Fibroblast of skin of abdomen (primary cell): Measurements from ENCODE around the gene ETV6.
"Not testable (repeated sequence)": the region's sequence is repeated elsewhere in the genome, so short reads cannot be mapped to it uniquely, and the experiment has no call there.

Experiments used
- DNase-seq: peaks from one replicate; pipeline ENCODE4 v3.0.0-alpha.2; 2013

ETV6 gene

DNA sequence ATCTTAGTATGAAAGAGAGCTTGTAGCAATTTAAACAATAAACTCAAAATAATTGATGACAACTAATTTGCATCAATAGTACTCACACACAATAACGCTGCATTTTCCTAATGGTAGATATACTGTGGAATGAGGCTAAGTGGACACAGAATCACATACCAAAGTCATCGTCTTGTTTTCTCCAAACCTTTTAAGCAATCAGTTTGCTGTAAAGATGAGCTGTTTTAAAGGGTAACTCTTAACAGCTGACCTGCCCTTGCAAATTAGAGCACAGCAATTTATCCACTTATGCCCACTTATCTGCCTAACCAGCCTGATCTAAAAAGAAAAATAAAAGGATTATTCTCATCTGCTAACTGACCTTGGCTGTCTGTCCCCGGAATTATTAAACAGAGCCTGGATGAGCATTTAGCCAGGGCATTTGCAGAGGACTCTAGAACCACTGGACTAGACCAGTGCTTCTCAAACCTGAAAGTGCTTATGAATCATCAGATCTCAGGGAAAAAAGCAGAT, 247.0 kb downstream of the ETV6 start:
- DNase-seq = no peak

DNA sequence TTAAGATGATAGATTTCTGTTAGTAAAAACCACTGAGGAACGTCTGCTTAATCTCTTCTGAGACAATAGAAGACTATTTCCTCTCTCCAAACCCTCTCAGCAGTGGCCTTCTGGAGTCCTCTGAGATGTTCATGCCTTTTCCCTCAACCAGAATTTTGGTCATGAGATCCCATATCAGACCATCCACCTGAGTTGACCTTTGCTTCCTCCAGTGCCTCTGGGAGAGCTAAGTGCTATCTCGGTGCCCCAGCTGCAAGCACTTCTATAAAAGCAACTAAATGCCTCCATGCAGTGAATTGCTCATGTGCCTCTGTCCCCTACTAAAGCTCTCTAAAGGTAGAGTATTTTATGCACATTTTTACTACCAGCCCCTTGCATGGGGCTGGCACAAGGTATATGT, 248.4 kb downstream of the ETV6 start:
- no peak for DNase-seq

DNA sequence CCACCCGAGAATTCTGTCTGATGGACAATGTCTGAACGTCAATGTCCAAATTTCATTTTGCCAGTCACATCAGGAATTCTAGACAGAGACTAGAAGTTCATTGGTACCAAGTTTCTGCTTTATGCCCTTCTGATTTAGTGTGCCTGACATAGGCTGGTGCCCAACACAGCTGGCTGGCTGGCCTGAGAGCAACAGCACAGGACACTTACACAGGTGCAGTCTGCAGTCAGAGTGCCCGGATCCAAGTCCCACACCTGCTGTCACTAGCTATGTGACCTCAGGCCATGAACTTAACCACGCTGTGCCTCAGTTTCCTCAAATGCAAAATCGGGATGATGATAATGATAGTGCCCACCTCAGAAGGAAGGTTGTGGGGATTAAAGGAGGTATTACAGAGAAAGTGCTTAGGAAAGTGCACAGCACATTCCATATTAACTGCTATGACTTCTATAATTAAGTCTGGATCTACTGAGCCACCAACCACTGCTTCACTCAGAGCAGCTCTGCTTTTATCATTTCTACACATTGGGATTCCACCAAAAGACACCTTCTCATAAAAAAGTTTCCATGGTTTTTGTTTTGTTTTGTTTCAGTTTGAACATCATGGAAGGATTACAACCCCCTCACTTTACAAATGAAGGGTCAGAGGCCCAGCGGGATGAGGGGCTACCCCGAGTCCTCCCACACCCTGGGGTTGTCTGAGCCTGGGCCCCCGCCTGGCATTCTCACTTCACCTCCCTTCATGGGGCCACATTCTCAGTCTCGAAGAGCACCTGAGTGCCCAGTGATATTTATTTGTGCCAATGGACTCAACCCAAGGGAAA, 252.4 kb downstream of the ETV6 start:
- DNase-seq = no peak

DNA sequence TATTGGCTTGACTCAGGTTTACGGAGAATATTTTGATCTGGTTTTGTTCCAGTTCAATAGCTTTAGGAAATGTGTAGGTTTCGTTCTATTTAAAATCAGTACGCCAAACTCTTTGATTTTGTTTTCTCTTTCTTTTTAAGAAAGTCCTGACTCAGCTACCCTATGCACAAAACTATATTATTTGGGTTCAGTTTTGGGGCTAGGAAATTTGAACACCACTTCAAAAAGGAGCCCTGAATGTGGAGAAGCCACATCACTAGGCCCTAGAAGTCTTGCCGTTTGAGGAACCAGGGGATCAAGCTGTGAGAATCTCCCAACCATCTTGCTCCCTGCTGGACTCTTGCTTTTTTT, 253.0 kb downstream of the ETV6 start:
- no peak for DNase-seq

DNA sequence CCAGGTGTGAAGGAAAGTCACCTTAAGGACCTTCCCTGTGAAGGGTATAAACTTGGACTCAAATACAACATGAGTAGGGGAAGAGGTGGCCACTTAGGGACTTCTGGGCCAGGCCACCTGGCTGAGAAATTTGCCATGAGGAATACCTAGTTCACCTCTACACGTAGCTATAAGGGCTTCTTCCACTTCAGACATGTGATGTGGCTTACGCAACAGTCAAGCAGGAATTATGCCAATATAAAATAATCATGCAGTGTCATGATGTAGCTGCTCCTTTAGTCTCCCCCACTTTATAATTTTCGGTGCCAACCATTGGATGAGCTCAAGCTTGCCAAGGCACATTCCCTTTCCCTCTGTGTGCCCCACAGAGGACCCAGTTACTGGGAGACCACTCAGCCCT, 254.7 kb downstream of the ETV6 start:
- DNase-seq = no peak

DNA sequence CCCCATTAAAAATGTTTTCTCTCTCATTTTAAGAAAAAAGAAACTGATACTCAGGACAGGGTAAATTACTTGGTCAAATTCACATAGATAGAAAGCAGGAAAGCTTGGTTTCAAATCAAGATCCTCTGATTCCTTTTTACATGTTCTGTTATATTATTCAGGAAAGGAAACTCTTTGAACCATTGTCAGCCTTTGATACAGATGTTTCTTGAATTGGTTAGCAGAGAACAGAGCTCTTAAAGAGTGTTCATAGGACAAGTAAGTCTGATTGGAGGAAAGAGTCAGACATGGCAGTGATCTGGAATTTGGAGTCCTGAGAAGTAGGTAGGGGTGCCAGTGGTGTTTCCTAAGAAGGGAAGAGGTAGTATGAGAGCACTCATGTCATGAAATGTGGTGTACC, 256.1 kb downstream of the ETV6 start:
- DNase-seq = no peak

DNA sequence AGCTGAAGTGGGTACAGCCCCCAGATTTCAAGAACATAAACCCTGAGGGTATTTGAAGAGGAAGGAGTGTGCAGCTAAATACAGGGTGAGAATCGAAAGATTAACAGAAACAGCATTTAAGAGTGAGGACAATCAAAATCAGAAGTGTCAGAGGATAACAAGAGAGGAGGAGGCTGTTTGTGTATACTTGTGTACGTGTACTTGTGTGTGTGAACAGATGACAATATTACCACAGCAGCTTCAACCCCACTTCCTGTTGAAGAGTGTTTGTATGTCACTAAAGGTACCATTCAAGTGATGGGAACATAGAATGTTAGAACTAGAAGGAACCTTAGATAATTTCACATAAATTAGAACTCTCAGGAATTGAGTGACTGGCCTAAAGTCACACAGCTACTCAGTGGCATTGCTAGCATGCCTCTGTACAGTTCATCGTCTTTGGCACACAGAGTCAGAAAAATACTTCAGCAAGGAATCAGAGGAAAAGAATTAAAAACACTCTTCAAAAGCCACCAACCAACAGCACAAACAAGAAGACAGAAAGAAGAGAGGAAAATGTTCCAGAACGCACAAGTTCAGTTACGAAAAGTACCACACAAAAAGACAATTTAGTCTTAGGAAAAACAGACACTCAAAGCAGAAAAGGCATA, 256.9 kb downstream of the ETV6 start:
- DNase-seq = peak; percentile 71

DNA sequence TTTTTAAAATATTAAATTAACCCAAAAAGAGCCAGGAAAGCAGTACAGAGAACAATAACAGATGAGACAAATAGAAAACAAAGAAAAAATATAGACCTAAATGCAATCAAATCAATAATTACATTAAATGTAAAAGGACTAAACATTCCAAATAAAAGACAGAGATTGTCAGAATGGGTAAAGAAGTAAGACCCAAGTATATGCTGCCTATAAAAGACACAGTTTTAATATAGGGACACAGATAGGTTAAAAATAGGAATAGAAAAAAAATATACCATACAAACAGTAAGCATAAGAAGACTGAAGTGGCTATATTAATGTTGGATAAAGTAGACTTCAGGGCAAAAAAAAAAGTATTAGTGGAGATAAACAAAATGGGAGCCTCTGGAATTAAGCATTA, 258.2 kb downstream of the ETV6 start:
- no peak for DNase-seq

DNA sequence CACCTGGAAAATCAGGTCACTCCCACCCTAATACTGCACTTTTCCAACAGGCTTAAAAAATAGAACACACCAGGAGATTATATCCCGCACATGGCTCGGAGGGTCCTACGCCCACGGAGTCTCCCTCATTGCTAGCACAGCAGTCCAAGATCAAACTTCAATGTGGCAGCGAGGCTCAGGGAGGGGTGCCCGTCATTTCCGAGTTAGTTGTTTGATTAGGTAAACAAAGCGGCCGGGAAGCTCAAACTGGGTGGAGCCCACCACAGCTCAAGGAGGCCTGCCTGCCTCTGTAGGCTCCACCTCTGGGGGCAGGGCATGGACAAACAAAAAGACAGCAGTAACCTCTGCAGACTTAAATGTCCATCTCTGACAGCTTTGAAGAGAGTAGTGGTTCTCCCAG, 259.9 kb downstream of the ETV6 start:
- DNase-seq = not testable (repeated sequence)

DNA sequence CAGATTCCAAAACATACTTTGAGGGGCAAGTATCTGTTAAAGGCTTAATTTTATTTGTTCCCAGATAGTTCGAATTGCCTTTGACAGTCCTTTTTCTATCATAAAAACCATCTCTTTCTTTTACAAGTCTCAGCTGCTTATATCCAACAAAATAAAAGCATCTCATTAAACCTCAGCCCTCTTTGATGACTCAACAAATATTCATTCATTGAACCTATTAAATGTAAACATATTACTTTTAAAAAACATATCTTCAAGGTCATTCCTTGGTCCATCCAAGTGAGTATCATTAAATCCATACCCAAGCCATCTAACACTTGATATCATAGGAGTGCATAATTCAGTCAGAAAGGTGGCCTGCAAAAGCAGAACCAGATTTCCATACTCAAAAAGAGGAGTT, 266.6 kb downstream of the ETV6 start:
- DNase-seq = no peak

DNA sequence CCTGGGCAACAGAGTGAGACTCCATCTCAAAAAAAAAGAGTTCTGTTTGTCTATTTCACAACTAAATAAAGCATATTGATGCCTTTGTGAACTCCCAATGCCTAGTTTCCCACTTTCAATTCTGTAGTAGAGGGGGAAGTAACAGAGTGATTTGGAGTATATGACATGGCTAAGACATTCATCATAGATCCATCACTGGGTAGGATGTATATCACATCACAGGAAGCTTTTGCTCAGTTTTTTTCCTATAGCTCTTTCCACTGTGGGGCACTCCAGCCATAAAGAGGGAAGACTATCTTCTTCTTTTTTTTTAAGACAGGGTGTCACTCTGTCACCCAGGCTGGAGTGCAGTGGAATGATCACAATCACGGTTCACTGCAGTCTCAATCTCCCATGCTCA, 267.3 kb downstream of the ETV6 start:
- no peak for DNase-seq

DNA sequence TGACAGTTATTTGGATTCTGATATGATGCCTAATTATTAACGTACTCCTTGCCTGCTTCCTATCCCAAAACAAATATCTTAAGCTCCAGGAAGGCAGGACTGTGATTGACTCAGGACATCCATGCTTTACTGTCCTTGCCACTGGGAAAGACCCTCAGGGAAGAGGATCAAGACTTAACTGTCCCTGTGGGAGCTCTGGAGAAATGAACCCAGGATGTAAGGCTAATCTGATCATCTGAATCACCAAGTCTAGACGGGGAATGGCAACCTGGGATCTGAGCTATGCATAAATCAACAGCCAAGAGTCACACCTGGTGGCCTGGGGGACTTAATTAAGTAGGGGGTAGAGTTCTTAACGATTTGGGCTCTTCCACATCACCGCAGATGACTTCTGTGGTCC, 268.0 kb downstream of the ETV6 start:
- no peak for DNase-seq

DNA sequence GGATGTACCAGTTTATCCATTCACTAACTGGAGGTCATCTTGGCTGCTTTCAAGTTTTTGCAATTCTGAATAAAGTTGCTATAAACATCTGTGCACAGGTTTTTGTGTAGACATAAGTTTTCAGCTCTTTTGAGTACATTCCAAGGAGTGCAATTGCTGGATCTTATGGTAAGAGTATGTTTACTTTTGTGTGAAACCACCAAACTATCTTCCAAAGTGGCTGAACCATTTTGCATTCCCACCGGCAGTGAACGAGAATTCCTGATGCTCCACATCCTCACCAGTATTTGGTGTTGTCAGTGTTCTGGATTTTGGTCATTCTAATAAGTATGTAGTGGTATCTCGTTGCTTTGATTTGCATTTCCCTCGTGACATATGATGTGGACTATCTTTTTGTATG, 270.8 kb downstream of the ETV6 start:
- no peak for DNase-seq

DNA sequence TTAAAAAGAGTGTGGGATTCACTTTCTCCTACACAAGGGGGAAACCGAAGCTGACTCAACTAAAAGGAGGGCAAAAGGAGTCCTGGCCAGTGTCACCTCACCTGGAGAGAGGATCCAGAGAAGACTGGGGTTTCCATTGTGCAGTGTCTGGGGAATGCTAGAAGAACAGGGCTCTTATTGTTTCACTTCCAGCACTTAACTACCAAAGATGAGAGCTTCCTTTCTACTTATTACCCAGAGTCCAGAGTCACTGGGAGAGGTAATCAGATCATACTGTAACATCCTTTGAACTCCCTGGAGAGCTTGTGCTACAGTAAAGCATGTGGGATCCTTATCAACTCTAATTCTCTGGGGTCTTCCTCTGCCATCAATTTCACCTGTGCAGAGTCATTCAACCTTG, 272.9 kb downstream of the ETV6 start:
- DNase-seq = no peak

DNA sequence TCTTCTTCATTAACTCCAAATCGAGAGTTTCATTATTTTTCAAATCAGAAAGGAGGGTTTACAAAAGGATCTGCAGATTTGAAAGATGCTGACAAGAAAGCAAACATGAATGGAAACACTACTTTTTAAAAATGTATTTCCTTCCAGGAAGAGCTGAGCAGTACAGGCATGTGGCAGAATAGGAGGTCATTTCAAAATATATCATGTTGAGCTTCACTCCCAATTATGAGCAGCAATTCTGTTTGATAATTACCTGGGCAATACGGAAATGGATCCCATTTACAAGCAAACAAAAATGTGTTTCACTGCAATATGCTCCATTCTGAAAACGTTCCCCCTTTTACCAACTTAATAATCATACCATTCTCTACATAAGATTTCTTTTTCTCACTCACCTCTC, 273.6 kb downstream of the ETV6 start:
- no peak for DNase-seq

DNA sequence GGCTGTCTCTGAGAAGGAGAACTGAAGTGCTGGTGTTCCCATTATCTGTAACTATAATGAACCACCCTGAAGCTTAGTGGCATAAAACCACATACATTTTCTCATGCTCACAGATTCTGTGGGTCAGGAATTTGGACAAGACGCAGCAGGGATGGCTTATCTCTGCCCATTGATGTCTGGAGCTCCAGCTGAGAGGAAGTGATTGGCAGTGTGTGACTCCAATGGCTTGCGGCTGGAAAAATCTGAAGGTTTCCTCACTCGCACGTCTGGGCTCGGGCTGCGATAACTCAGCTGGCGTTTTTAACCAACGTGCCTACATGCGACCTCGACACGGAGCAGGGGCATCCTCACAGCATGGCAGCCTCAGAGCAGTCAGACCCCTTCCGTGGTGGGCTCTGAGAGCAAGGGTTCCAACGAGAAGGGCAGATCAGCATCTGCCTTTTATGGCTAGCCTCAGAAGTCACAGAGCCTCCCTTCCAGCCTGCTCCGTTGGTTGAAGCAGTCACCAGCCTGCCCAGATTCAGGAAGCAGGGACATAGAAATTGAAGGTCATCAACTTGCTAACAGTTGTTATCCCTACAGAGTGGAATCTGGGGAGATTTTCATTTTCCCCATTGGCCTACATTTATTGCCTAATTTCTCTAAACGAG, 277.9 kb downstream of the ETV6 start:
- no peak for DNase-seq

DNA sequence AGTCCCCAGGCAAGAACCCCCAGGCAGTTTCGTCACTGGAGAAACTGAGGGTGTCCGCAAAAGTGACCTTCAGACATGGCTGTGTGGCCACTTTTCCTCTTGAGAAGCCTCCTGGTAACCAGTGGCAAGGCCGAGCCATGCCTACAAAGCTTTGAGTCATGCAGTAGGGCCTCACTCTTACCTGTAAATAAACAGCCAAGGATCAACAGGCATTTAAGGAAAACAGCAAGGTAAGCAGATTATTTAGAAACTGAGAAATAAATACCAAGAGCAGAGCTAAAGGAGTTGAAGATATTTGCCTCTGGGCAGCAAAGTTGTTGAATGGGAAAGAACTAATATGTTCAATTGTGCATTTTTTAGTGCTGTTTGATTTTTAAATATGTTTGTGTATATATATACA, 280.2 kb downstream of the ETV6 start:
- DNase-seq = no peak

DNA sequence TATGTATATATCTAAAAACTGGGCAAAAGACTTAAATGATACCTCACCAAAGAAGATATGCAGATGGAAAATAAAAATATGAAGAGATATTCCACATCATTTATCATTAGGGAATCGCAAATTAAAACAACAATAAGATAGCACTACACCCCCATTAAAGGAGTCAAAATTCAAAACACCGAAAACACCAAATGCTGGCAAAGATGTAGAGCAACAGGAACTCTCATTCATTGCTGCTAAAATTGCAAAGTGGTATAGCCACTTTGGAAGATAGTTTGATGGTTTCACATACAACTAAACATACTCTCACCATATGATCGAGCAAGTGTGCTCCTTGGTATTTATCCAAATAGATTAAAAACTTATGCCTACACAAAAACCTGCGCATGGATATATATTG, 289.7 kb downstream of the ETV6 start:
- DNase-seq = no peak

DNA sequence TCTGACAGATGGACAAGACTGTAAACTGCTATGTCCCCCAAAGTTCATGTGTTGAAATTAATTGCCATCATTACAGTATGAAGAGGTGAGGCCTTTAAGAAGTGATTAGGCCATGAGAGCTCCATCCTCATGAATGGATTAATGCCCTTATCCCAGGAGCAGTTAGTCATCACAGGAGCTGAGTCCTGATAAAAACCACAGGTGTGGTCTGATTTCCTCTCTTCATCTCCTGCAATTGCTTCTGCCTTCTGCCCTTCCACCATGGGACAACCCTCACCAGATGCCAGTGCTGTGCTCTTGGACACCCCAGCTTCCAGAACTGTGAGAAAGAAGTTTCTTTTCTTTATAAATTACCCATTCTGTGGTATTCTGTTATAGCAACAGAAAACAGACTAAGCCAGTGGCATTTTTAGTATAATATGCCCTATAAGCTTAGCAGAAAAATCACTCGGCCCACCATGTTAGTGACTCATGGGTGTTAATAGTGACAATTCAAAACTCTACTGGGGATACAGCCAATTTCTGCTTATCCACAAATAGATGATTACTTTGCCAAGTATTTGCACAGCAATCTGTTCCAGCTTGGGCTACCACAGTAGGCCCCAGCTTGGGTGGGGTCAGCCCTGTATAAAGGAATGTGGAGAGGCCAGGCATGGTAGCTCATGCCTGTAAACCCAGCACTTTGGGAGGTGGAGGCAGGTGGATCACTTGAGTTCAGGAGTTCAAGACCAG, 292.3 kb downstream of the ETV6 start:
- peak; percentile 84 for DNase-seq

DNA sequence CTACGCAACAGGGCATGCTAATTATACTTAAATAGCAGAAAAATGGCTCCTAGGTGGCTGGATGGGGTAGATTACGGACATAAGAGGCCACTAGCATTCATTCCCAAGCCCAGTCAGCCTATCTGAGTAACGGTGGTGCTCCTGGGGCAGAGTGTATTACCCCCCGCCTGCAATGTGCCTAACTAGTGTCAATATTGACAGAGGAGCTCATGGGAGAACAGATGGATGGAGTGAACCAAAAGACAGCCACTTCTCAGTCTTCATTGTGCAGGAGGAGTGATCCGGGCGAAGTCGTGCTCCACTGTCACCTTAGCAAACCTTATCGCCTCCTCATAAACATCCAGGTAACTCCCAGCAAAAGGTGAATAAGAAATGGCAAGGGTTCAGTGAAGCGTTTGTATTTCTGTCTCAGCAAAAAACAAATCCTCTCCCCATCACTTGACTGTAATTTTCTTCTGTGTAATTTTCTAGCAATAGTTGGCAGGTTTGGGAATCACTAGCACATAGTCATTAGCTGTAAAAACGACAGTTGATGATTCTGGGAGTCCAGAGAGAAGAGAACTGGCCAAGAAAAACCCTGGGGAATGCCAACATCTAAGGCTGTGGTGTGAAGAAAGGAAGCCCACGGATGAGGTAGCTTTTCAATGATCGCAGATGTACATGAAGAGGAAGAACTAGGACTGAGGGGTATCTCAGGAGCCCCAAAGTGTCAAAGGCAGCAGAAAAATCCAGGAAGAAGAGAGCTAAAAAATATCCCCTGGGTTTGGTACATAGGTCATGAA, 294.6 kb downstream of the ETV6 start:
- DNase-seq = no peak
